ENCODE measurements around the gene PRCD.
"Not testable (repeated sequence)": the region's sequence is repeated elsewhere in the genome, so short reads cannot be mapped to it uniquely, and the experiment has no call there.

The PRCD gene

DNA sequence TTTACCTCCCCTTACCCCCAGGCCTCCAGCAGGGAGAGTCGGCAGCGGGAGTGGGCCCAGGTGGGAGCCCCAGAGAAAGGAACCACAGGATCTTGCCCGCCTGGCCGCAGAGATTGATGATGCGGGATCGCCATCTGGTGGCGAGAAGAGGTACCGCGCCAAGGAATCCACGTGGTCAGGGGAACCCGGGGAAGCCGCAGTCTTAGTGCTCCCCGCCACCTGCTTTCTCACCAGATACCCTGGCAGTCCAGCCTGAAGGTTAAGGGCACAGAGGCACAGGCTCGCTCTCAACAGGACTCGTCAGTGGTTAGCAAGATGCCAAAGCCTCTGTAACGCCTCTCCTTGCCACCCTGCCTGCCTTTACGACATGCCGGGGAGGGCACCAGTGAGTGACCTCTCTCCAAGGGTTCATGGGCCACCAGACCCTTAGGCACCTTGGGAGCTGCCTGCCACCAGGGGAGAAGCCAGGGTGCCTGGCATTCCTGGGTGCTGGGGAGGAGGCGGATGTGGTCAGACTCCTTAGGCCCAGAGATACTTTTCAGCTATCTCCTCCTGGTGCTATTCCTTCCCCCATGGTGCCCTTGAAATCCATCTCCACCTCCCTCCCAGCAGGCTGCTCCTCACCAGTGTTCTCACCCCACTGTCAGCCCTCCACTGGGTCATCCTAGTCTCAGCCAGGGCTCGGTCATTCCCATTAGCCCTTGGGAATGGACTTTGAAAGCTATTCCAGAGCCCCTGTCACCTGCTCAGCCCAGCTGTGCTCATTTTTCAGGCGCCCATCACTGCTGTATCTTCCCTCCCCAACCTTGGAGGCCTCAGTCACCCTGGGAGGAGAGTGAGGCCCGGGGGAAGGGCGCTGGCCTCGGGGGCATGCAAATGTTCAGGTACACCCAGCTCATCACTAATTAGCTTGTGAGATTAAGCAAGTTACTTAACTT, 33.2 kb upstream of the PRCD start:
- peak; percentile 89 for DNase-seq

DNA sequence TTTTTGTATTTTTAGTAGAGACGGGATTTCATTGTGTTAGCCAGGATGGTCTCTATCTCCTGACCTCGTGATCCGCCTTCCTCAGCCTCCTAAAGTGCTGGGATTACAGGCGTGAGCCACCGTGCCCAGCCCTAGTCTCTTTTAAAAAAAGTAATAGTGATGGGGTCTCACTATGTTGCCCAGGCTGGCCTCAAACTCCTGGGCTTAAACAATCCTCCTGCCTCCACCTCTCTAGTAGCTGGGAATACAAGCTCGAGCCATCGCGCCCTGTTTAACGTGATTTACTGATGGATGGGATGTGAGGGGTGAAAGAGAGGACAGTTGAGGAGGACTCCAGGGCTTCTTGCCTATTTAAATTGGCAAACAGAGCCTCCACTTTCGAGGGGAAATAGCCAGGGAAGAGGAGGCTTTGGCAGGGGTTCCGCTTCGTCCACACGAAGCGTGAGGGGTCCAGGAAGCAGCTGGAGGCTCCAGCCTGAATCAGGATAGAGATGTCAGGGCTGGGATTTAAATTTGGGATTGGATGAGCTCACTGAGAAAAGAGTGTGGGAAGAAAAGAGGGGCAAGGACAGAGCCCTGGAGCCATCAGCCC, 31.3 kb upstream of the PRCD start:
- DNase-seq, result not testable (repeated sequence)

DNA sequence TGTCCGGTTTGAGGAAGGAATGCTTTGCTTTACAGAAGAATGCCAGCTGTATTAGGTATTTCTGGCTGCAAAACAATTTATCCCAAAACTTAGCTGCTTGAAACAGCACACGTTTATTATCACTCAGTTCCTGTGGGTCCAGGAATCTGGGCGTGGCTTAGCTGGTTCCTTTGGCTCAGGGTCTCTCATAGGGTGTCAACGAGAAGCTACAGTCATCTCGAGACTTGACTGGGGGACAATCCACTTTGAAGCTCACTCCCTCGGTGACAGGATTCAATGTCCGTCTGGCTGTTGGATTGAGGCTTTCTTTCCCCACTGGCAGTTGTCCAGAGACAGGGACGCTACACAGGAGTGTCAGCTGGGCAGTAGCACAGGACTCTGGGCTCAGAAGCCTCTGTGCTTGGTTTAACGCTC, 29.0 kb upstream of the PRCD start:
- DNase-seq, result no peak

DNA sequence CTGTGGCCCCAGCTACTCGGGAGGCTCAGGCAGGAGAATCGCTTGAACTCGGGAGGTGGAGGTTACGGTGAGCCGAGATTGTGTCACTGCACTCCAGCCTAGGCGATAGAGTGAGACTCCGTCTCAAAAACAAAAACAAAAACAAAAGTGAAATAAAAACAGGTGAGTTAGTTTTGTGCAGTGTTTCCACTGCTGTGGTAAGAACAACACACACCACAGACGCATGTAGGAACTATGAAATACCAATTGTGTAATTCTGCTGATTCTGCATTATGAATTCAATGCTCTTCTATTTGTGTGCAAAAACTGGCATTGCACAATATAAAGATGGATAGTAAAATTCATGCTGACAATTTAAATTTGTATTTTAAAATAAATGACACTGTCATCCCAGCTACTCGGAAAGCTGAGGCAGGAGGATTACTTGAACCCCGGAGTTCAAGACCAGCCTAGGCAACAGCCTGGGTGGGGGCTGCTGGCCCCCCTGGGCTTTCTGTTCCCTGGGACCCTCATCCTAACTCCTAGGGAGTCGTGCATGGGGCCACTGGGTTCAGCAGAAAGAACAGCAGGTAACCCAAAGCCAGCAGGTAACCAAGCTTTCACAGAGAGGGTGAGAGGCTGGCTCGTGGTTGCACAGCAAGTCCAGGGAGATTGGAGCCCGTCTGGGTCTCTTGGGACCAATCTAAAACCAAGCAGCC, 28.0 kb upstream of the PRCD start:
- no peak for DNase-seq

DNA sequence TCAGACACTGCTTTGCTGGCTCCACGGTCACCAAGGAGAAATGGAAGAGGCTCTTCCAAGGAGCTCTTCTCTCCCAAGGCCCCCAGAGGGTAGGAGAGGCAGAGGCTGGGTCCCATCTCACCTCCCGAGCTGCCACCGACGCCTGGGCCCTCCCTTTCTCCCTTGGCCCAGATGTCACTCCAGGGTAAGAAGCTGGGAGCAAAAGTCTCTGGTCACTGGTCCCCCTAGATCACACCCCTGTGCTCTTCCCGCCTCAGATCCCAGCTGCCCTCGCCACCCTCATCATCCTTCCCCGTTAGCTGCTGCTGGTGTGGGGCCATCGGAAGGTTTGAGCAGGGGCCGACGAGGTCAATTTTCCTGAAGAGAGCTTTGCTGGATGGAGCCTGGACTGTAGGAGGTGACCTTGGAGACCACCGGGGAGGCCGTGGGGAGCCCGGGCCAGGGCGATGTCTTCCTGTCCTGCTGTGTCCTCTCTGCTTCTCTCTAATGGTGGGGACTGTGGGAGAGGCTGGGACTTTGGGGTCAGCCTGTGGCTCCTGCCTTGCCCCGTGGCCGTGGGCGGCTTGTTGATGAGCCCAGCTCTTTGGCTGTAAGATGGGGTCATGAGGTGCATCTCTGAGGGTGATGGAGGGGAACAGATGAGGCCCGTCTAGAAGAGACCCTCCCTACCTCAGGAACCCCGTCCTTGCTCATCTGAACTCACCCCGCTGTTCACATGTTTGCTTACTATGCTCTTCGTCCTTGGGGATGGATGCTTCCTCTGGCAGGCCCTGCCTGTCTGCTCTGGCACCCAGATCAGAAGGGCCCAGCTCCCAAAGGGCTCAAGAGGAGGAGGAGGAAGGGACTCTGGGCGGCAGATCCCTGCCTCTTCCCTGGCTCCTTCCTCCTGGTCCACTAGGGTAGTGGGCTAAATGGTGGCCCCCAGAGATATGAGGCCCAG, 27.2 kb upstream of the PRCD start:
- no peak for DNase-seq

DNA sequence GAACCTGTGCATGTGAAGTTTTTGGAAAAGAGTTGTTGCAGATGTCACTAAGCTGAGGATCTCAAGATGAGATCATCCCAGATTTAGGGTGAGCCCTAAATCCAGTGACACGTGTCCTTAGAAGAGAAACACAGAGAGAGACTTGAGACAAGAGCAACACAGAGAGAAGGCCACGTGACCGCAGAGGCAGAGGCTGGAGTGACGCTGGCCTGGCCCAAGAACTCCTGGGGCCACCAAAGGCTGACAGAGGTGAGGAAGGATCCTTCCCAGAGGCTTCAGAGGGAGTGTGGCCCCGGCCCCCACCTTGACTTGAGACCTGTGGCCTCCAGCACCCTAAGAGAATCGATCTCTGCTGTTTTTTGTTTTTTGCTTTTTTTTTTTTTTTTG, 26.5 kb upstream of the PRCD start:
- no peak for DNase-seq

DNA sequence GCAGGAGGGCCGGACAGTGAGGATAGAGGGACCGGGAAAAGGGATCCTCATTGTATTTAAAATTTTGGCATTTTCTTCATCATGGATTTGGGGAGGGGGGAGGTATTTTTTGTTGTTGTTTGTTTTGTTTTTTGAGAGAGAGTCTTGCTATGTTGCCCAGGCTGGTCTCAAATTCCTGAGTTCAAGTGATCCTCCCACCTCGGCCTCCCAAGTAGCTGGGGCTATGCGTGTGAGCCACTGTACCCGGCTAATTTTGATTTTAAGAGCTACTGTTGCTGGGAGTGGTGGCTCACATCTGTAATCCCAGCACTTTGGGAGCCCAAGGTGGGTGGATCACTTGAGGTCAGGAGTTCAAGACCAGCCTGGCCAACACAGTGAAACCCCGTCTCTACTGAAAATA, 25.5 kb upstream of the PRCD start:
- DNase-seq, result not testable (repeated sequence)

DNA sequence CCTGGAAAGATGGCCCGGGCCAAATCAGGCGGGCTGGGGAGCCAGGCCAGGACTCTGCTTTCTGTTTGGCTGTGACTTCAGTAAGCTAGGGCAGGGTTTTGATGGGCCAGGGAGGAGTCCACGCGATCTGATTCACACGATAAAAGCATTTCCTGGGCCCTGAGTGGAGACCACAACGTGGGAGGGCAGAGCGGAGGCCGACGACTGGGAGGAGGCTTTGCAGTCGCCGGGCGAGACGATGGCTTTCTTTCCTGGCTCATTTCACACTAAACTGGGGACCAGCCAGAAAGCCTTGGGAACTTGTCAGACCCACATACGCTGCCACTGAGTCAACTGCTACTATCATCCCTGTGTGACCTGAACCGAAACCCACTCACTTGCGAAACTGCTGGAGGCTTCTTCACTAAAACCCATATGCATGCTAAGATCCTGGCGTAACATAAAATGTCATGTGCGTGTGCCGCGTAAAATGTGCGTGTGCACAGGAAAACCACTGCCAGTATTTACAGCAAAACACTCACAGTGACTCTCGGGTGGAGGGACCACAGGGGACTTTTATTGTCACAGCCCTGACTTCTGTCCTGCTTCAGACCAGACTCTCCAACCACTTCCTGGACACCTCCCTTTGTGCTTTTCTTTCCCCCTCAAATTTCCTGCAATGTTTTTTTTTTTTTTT, 24.4 kb upstream of the PRCD start:
- peak; percentile 95 for DNase-seq

DNA sequence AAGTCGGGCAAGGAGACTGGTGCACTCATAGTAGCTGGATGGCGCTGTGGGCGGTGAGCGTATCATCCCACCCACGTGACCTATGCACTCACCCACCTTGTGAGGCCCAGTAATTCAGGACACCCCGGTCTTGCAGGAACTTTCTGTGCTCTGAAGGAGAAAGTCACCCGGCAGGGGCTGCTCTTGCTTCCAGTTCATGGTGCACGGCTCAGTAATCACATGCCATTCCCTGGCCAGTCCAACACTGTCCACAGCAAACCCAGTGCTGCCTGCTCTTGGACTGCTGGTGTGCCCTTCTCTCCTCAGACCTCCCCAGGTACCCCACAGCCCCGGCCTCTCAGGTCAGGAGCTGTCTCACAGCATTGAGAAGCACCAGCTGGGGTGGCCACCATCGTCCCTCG, 22.2 kb upstream of the PRCD start:
- no peak for DNase-seq

DNA sequence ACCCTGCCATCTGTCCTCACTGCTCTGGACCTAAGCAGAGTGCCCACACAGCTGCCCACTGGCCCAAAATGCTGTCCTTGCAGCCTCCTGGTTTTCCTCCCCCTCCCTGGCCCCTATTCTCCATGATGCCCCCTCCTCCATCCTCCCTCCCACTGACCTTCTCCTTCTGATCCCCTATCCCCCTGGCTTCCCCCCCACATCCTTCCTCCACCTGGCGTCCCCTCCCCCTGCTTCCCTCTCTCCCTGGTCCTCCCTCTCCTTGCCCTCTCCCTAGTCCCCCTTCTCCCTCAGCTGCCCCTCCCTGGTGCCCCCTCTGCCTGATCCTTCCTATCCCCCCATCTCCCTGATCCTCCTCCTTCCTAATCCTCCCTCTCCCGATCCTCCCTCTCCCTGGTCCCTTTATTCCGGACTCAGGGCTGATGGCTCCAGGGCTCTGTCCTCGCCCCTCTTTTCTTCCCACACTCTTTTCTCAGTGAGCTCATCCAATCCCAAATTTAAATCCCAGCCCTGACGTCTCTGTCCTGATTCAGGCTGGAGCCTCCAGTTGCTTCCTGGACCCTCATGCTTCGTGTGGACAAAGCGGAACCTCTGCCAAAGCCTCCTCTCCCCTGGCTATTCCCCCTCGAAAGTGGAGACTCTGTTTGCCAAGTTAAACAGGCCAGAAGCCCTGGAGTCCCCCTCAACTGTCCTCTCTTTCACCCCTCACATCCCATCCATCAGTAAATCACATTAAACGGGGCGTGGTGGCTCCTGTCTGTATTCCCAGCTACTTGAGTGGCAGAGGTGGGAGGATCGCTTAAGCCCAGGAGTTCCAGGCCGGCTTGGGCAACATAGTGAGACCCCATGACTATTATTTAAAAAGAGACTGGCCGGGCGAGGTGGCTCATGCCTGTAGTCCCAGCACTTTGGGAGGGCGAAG, 20.5 kb upstream of the PRCD start:
- no peak for DNase-seq

DNA sequence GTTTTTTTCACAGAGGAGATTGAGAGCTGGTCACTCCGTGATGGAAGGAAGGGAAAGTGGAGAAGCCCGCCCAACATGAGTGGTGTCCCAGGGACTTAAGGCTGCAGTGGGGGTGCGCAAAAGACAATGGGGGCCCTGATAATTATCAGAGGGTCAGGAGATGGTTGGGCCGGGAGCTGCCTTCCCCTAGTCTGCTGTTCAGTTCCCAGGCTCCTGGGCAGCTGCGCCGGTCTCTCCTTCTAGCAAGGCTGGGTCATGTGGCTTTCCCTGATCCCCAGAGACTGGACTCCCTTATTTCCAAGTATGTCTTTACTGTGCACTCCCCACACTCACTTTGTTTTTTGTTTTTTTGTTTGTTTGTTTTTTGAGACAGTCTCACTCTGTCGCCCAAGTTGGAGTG, 18.6 kb upstream of the PRCD start:
- DNase-seq, result no peak

DNA sequence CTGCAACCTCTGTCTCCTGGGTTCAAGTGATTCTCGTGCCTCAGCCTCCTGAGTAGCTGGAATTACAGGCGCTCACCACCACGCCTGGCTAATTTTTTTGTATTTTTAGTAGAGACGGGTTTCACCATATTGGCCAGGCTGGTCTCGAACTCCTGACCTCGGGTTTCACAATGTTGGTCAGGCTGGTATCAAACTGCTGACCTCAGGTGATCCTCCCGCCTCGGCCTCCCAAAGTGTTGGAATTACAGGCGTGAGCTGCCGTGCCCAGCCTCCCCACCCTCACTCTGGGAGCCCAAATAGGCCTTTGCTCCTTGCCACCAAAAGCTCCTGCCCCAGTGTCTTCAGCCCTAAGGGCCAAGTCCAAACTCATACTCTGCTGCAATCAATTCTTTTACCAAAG, 18.2 kb upstream of the PRCD start:
- DNase-seq, result not testable (repeated sequence)

DNA sequence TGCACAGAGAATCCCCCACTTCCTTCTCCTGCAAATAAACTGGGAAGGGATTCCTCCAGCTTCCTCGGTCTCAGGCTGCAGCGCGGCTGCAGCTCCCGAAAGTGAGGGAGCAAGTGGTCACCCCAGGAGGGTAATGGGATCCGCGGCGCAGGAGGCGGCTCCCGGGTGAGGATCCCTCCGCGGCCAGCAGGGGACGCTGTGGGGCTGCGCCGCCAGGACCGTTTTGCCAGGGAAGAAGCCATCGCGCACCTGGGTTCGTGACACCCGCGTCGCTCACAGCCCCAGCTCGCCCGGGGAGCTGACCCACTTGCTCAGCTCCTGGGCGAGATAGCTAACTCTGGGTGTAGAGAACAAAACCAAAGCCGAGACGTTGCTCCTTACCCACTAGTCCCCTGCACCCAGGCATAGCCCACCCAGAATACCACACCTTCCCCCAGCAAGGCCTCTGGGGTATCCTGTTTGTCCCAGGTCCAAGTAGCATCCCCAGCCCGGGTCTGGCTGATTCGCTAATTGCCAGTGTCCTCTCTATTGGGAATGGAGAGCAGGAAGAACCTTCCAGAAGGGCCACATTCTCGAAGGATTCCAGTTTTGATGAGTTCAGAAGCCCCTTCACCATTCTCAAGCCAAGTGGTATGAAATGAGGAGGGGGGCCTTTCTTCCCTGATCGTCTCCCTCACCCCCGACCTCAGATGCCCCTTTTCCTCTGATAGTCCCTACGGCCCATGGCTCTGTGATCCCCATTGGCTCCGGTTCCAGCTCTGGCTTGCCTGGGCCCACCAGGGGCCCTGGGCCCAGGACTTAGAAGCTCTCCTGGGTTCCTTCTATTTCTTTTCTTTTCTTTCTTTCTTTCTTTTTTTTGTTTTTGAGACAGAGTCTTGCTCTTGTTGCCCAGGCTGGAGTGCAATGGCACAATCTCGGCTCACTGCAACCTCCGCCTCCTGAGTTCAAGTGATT, 16.5 kb upstream of the PRCD start:
- peak; percentile 83 for DNase-seq

DNA sequence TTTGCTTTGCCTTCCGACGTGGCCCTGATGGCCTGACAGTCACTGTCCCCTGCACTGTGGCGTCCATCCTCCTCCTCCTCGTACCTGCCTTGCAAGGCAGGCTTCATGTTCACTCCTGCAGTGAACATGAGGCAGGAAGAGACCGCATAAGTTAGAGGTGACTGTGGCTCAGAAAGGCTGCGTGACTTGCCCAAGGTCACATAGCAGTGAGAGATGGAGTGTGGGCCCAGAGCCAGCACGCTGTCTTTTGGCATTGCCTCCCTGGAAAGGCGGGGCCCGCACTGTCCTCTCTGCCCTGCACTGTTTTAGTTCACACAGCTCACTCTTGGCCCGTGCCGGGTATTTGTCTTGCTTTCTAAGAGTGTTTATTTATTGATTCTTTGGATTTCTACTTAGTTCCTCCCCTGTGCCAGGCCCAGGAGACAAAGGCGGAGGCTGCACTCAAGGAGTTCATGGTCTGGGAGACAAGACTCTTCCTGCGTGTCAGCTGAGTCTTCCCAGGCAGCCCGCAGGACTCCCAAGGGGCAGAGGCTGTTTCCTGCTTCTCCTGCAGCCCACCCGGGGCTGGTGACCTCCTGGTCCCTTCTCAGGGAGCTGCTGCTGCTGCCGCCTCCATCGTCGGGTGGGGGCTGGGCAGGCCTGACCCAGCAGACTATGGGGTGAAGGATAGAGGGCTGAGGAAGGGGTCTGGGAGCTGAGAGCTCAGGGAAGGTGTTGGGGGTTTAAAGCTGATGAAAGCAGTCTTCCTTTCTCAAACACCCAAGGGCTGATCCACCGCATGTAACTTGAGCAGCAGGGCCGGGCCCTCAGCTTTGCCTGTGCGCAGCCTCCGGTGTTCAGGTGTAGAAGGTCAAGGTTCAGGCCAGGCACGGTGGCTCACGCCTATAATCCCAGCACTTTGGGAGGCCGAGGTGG, 15.0 kb upstream of the PRCD start:
- DNase-seq, result no peak

DNA sequence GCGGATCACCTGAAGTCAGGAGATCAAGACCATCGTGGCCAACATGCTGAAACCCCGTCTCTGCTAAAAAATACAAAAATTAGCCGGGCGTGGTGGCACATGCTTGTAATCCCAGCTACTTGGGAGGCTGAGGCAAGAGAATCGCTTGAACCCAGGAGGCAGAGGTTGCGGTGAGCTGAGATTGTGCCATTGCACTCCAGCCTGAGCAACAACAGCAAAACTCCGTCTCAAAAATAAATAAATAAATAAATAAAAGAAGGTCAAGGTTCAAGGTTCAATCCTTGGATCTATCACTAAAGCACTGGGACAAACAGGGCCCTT, 14.4 kb upstream of the PRCD start:
- DNase-seq, result not testable (repeated sequence)

DNA sequence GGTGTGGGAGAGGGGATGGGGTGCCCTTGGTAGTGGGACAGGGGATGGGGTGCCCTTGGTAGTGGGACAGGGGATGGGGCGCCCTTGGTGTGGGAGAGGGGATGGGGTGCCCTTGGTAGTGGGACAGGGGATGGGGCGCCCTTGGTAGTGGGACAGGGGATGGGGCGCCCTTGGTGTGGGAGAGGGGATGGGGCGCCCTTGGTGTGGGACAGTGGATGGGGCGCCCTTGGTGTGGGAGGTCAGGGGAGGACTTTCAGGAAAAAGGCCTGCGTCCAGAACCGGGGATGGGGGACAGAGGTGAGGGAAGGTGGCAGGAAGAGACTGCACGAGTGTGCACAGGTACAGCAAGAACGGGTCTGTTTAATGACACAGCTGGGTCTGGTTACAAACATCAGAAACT, 12.8 kb upstream of the PRCD start:
- not testable (repeated sequence) for DNase-seq

DNA sequence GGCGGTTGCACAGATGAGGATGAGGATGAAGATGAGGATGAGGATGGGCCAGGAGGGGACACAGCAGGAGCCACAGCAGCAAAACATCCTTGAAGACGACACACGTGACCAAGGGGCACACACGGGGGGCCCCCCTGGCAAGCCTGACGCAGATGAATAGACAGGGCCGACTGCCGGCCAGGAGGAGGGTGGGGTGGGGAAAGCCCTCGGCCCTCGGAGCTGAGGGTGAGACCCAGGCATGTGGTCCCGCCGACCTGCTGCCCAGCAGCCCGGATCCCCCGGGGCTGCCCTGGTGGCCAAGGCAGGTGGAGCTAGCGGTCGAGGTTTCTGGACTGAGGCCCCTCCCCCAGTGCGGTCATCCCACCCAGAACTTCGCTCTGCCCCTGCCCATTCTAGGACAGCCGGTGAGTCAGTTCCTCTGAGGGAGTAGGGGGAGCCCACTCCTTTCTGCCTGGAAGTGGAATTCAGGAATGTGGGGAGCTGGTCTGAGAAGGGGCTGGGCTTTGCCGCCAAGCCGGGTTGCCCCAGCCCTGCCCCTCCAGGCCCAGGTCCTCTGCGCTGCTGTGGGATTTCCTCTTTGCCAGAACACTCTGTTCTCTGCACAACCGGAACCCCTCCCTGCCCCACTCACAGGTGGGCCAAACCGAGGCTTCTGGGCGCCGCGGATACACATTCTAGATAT, 12.3 kb upstream of the PRCD start:
- DNase-seq, result no peak

DNA sequence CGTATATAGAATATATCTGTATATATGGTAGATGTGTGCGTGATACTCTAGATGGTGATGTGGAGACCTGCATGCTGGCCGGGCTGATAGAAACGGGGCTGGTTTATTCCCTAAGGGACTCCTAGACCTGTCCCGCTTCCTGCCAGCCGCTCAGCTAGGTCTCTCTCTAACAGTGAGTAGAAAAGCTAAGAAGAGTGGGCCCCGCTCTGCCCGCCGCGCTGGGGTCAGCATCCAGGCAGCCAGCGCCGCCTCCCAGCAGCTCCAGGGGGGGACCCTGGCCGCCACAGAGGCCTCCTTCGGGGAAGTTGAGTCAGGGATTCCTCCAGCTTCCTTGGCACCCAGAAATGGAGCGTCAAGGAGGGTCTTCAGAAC, 11.7 kb upstream of the PRCD start:
- DNase-seq, result no peak

All from activated CD4-positive, alpha-beta T cell treated with anti-CD3 and anti-CD28 coated beads, Interleukin-10, Interleukin-2, amounts not matched to agents 100 ng/mL and 50 ng/mL, durations not matched to agents 16 hours and 8 hours (primary cell).